ENCODE measurements around the gene MMP24. TPM values are rescaled to one million over a fixed set of nuclear protein-coding genes. Genes with fewer than 3 reads are reported as not detected.

The MMP24 gene
- total and polyA plus RNA-seq, 2 donors (not counting 1 experiment from before 2014, with no cell fraction given): 0.17 to 0.49 TPM

- no peaks in the 10 kb centered on the region for H3K27me3 ChIP-seq (ENCODE audit: control insufficient read depth, insufficient read depth, low read length)
- TF ChIP-seq EZH2 (IDR thresholded peaks at IDR 0.05; ENCODE audit: low read length, missing control alignments): no peak
- no peak for TF ChIP-seq CTCF (conservative IDR thresholded peaks at IDR 0.05 in 1 of 2, IDR thresholded peaks at IDR 0.05 in 1 of 2; ENCODE audit: low read depth in 1 of 2, low read length in 2 of 2)
- no peaks in the 10 kb centered on the region for H3K9me3 ChIP-seq (ENCODE audit: control insufficient read depth, insufficient read depth, low read depth, low read length)
- H3K4me3 ChIP-seq (replicated peaks in 1 of 4; ENCODE audit: control extremely low read depth in 1 of 4, insufficient read depth in 1 of 4, low read depth in 3 of 4, low read length in 4 of 4): peak overlapping the region; percentile 82 to 92 (median 90)
- DNase-seq (ENCODE audit: low read depth in 2 of 2): no peak
- peaks cover 7% of the 10 kb centered on the region for H3K4me1 ChIP-seq (ENCODE audit: control insufficient read depth, extremely low read depth, insufficient read depth, low read length)
- peak overlapping the region; percentile 80 for H3K9ac ChIP-seq (ENCODE audit: insufficient read depth, low read length)
- H2AFZ ChIP-seq (ENCODE audit: low read length): peak overlapping the region; percentile 89
- no peaks in the 10 kb centered on the region for H4K20me1 ChIP-seq (ENCODE audit: control insufficient read depth, extremely low read depth, insufficient read depth, low read length)
- peaks cover 37% of the 10 kb centered on the region for H3K79me2 ChIP-seq (ENCODE audit: control insufficient read depth, insufficient read depth, low read length)
- H3K36me3 ChIP-seq (ENCODE audit: control insufficient read depth, insufficient read depth, low read length): peaks cover 13% of the 10 kb centered on the region
- peak overlapping the region; percentile 100 for H3K4me2 ChIP-seq (ENCODE audit: extremely low read depth, insufficient read depth, low read length)
- H3K27ac ChIP-seq (ENCODE audit: insufficient read depth, low read length): peak overlapping the region; percentile 84
Measured at GRCh38 chr20:35284992-35285805, 58.7 kb downstream of the MMP24 start.

GRCh38 chr20:35285806-35286076 is 59.3 kb downstream of the MMP24 start:
- Histone ChIP-seq H3K9me3 (ENCODE audit: control insufficient read depth, insufficient read depth, low read depth, low read length) (no peaks in the 10 kb centered on the region), H2AFZ (ENCODE audit: low read length) (no peak overlapping the region), H3K9ac (ENCODE audit: insufficient read depth, low read length) (no peak overlapping the region), H3K4me3 (replicated peaks in 1 of 4; ENCODE audit: control extremely low read depth in 1 of 4, insufficient read depth in 1 of 4, low read depth in 3 of 4, low read length in 4 of 4) (peak overlapping the region in 1 of 4 experiments; percentile 89), H3K27ac (ENCODE audit: insufficient read depth, low read length) (no peak overlapping the region), H3K4me1 (ENCODE audit: control insufficient read depth, extremely low read depth, insufficient read depth, low read length) (peaks cover 7% of the 10 kb centered on the region), H4K20me1 (ENCODE audit: control insufficient read depth, extremely low read depth, insufficient read depth, low read length) (no peaks in the 10 kb centered on the region), H3K36me3 (ENCODE audit: control insufficient read depth, insufficient read depth, low read length) (peaks cover 9% of the 10 kb centered on the region), H3K4me2 (ENCODE audit: extremely low read depth, insufficient read depth, low read length) (peak overlapping the region; percentile 100), H3K79me2 (ENCODE audit: control insufficient read depth, insufficient read depth, low read length) (peaks cover 33% of the 10 kb centered on the region), H3K27me3 (ENCODE audit: control insufficient read depth, insufficient read depth, low read length) (no peaks in the 10 kb centered on the region)
- TF ChIP-seq CTCF (conservative IDR thresholded peaks at IDR 0.05 in 1 of 2, IDR thresholded peaks at IDR 0.05 in 1 of 2; ENCODE audit: low read depth in 1 of 2, low read length in 2 of 2): no peak
- no peak for TF ChIP-seq EZH2 (IDR thresholded peaks at IDR 0.05; ENCODE audit: low read length, missing control alignments)
- no peak for DNase-seq (ENCODE audit: low read depth in 2 of 2)

- H3K79me2 ChIP-seq (ENCODE audit: control insufficient read depth, insufficient read depth, low read length): peaks cover 30% of the 10 kb centered on the region
- H3K27me3 ChIP-seq (ENCODE audit: control insufficient read depth, insufficient read depth, low read length): no peaks in the 10 kb centered on the region
- no peak overlapping the region for H3K4me2 ChIP-seq (ENCODE audit: extremely low read depth, insufficient read depth, low read length)
- DNase-seq (ENCODE audit: low read depth in 2 of 2): no peak
- peaks cover 6% of the 10 kb centered on the region for H3K36me3 ChIP-seq (ENCODE audit: control insufficient read depth, insufficient read depth, low read length)
- no peak overlapping the region for H3K9ac ChIP-seq (ENCODE audit: insufficient read depth, low read length)
- no peaks in the 10 kb centered on the region for H4K20me1 ChIP-seq (ENCODE audit: control insufficient read depth, extremely low read depth, insufficient read depth, low read length)
- H3K27ac ChIP-seq (ENCODE audit: insufficient read depth, low read length): no peak overlapping the region
- peaks cover 7% of the 10 kb centered on the region for H3K4me1 ChIP-seq (ENCODE audit: control insufficient read depth, extremely low read depth, insufficient read depth, low read length)
- H3K4me3 ChIP-seq (replicated peaks in 1 of 4; ENCODE audit: control extremely low read depth in 1 of 4, insufficient read depth in 1 of 4, low read depth in 3 of 4, low read length in 4 of 4): no peak overlapping the region
- TF ChIP-seq EZH2 (IDR thresholded peaks at IDR 0.05; ENCODE audit: low read length, missing control alignments) (no peak), CTCF (conservative IDR thresholded peaks at IDR 0.05 in 1 of 2, IDR thresholded peaks at IDR 0.05 in 1 of 2; ENCODE audit: low read depth in 1 of 2, low read length in 2 of 2) (no peak)
- H2AFZ ChIP-seq (ENCODE audit: low read length): no peak overlapping the region
- no peaks in the 10 kb centered on the region for H3K9me3 ChIP-seq (ENCODE audit: control insufficient read depth, insufficient read depth, low read depth, low read length)
Measured at GRCh38 chr20:35286077-35286898, 59.8 kb downstream of the MMP24 start.

Data from fibroblast of lung (primary cell).